Measurements from ENCODE around the gene FGFRL1. TPM values are rescaled to one million over a fixed set of nuclear protein-coding genes. Genes with fewer than 3 reads are reported as not detected.

FGFRL1 gene
- total RNA-seq, 2 experiments from 2014 or later = 7.6 to 8.0 TPM

- H3K4me1 Mint-ChIP-seq (ENCODE audit: low read depth) = peaks cover 11% of the 10 kb centered on the region
- DNase-seq = peak; percentile 67
- H3K27me3 Mint-ChIP-seq (ENCODE audit: low read depth) = peaks cover 27% of the 10 kb centered on the region
- CTCF ChIA-PET = interaction anchor here (0.8 kb wide), 1 partner anchor 46 kb away, joined by 4 read pairs; no protein-coding TSS in a partner anchor
- H3K4me3 Mint-ChIP-seq = peak overlapping the region; percentile 73
- no peak overlapping the region for H3K27ac Mint-ChIP-seq
- H3K9me3 Mint-ChIP-seq = no peaks in the 10 kb centered on the region
- H3K36me3 Mint-ChIP-seq (ENCODE audit: low read depth) = no peaks in the 10 kb centered on the region
- intact Hi-C loops (cut with micrococcal nuclease) = loop anchor here (1.0 to 5.0 kb wide), 7 partner anchors 36 to 713 kb away; partner anchors contain the start of genes CTBP1, DGKQ, MAEA and PCGF3
Observed at GRCh38 chr4:1009542-1010394, 1.7 kb upstream of the FGFRL1 start.

GRCh38 chr4:1010395-1011021 lies 918 bp upstream of the FGFRL1 start:
- Mint-ChIP-seq H3K9me3 (no peaks in the 10 kb centered on the region), H3K27me3 (ENCODE audit: low read depth) (peaks cover 26% of the 10 kb centered on the region), H3K4me3 (peak overlapping the region; percentile 73), H3K4me1 (ENCODE audit: low read depth) (peaks cover 11% of the 10 kb centered on the region), H3K36me3 (ENCODE audit: low read depth) (no peaks in the 10 kb centered on the region), H3K27ac (peak overlapping the region; percentile 46)
- intact Hi-C loops (cut with micrococcal nuclease) = loop anchor here (1.0 to 5.0 kb wide), 8 partner anchors 37 to 712 kb away; partner anchors contain the start of genes CTBP1, DGKQ, MAEA and TACC3
- peak; percentile 87 for DNase-seq
- CTCF ChIA-PET = interaction anchor here (0.8 kb wide), 1 partner anchor 46 kb away, joined by 4 read pairs; no protein-coding TSS in a partner anchor

- CTCF ChIA-PET = no interaction called here
- H3K4me1 Mint-ChIP-seq (ENCODE audit: low read depth) = peaks cover 11% of the 10 kb centered on the region
- DNase-seq = no peak
- peaks cover 23% of the 10 kb centered on the region for H3K27me3 Mint-ChIP-seq (ENCODE audit: low read depth)
- H3K36me3 Mint-ChIP-seq (ENCODE audit: low read depth) = no peaks in the 10 kb centered on the region
- no peak overlapping the region for H3K4me3 Mint-ChIP-seq
- no peak overlapping the region for H3K27ac Mint-ChIP-seq
- intact Hi-C loops (cut with micrococcal nuclease) = loop anchor here (1.0 to 5.0 kb wide), 6 partner anchors 229 to 711 kb away; partner anchors contain the start of genes CTBP1, TACC3 and TMEM129
- no peaks in the 10 kb centered on the region for H3K9me3 Mint-ChIP-seq
Observed at GRCh38 chr4:1011666-1012033, 224 bp downstream of the FGFRL1 start.

GRCh38 chr4:1012034-1012739 lies 761 bp downstream of the FGFRL1 start:
- H3K4me3 Mint-ChIP-seq = peak overlapping the region; percentile 64
- CTCF ChIA-PET = no interaction called here
- H3K4me1 Mint-ChIP-seq (ENCODE audit: low read depth) = peaks cover 11% of the 10 kb centered on the region
- peaks cover 18% of the 10 kb centered on the region for H3K27me3 Mint-ChIP-seq (ENCODE audit: low read depth)
- no peaks in the 10 kb centered on the region for H3K9me3 Mint-ChIP-seq
- peak; percentile 44 for DNase-seq
- no peak overlapping the region for H3K27ac Mint-ChIP-seq
- intact Hi-C loops (cut with micrococcal nuclease) = loop anchor here (5.0 kb wide), 4 partner anchors 235 to 710 kb away; partner anchors contain the start of genes CTBP1, TACC3 and TMEM129
- no peaks in the 10 kb centered on the region for H3K36me3 Mint-ChIP-seq (ENCODE audit: low read depth)

- Mint-ChIP-seq H3K27ac (no peak overlapping the region), H3K36me3 (ENCODE audit: low read depth) (no peaks in the 10 kb centered on the region), H3K4me1 (ENCODE audit: low read depth) (peaks cover 11% of the 10 kb centered on the region), H3K9me3 (no peaks in the 10 kb centered on the region), H3K4me3 (no peak overlapping the region), H3K27me3 (ENCODE audit: low read depth) (peaks cover 7% of the 10 kb centered on the region)
- DNase-seq = no peak
- intact Hi-C loops (cut with micrococcal nuclease) = loop anchor here (5.0 kb wide), 4 partner anchors 234 to 709 kb away; partner anchors contain the start of genes CTBP1, TACC3 and TMEM129
- CTCF ChIA-PET = no interaction called here
Observed at GRCh38 chr4:1013225-1014073, 2.0 kb downstream of the FGFRL1 start.

- CTCF ChIA-PET = no interaction called here
- no peak overlapping the region for H3K4me3 Mint-ChIP-seq
- intact Hi-C loops (cut with micrococcal nuclease) = loop anchor here (5.0 kb wide), 4 partner anchors 233 to 708 kb away; partner anchors contain the start of genes CTBP1, TACC3 and TMEM129
- no peak for DNase-seq
- H3K9me3 Mint-ChIP-seq = no peaks in the 10 kb centered on the region
- H3K36me3 Mint-ChIP-seq (ENCODE audit: low read depth) = no peaks in the 10 kb centered on the region
- H3K4me1 Mint-ChIP-seq (ENCODE audit: low read depth) = peaks cover 5% of the 10 kb centered on the region
- no peaks in the 10 kb centered on the region for H3K27me3 Mint-ChIP-seq (ENCODE audit: low read depth)
- no peak overlapping the region for H3K27ac Mint-ChIP-seq
Observed at GRCh38 chr4:1014291-1015167, 3.1 kb downstream of the FGFRL1 start.

- Mint-ChIP-seq H3K27ac (no peak overlapping the region), H3K9me3 (no peaks in the 10 kb centered on the region), H3K4me1 (ENCODE audit: low read depth) (peaks cover 9% of the 10 kb centered on the region), H3K4me3 (no peak overlapping the region), H3K36me3 (ENCODE audit: low read depth) (no peaks in the 10 kb centered on the region), H3K27me3 (ENCODE audit: low read depth) (no peaks in the 10 kb centered on the region)
- DNase-seq = no peak
- CTCF ChIA-PET = no interaction called here
- intact Hi-C loops (cut with micrococcal nuclease) = no loop called here
Observed at GRCh38 chr4:1015179-1015578, 3.8 kb downstream of the FGFRL1 start.

GRCh38 chr4:1015746-1016145 lies 4.3 kb downstream of the FGFRL1 start:
- intact Hi-C loops (cut with micrococcal nuclease) = no loop called here
- no peak overlapping the region for H3K4me3 Mint-ChIP-seq
- no peaks in the 10 kb centered on the region for H3K36me3 Mint-ChIP-seq (ENCODE audit: low read depth)
- DNase-seq = no peak
- H3K27me3 Mint-ChIP-seq (ENCODE audit: low read depth) = no peaks in the 10 kb centered on the region
- CTCF ChIA-PET = no interaction called here
- H3K27ac Mint-ChIP-seq = no peak overlapping the region
- H3K9me3 Mint-ChIP-seq = no peaks in the 10 kb centered on the region
- H3K4me1 Mint-ChIP-seq (ENCODE audit: low read depth) = peaks cover 4% of the 10 kb centered on the region

GRCh38 chr4:1017211-1017610 lies 5.8 kb downstream of the FGFRL1 start:
- peaks cover 3% of the 10 kb centered on the region for H3K4me1 Mint-ChIP-seq (ENCODE audit: low read depth)
- no peaks in the 10 kb centered on the region for H3K36me3 Mint-ChIP-seq (ENCODE audit: low read depth)
- no peak overlapping the region for H3K27ac Mint-ChIP-seq

GRCh38 chr4:1017706-1018105 lies 6.3 kb downstream of the FGFRL1 start:
- Mint-ChIP-seq H3K27me3 (ENCODE audit: low read depth) (no peaks in the 10 kb centered on the region), H3K4me3 (no peak overlapping the region), H3K4me1 (ENCODE audit: low read depth) (peaks cover 3% of the 10 kb centered on the region), H3K36me3 (ENCODE audit: low read depth) (no peaks in the 10 kb centered on the region), H3K9me3 (no peaks in the 10 kb centered on the region), H3K27ac (no peak overlapping the region)
- intact Hi-C loops (cut with micrococcal nuclease) = no loop called here
- CTCF ChIA-PET = no interaction called here
- DNase-seq = no peak

More at GRCh38 chr4:1017211-1017610, 5.8 kb downstream of the FGFRL1 start:
- intact Hi-C loops (cut with micrococcal nuclease) = no loop called here
- no peak overlapping the region for H3K4me3 Mint-ChIP-seq
- DNase-seq = no peak
- H3K27me3 Mint-ChIP-seq (ENCODE audit: low read depth) = no peaks in the 10 kb centered on the region
- H3K9me3 Mint-ChIP-seq = no peaks in the 10 kb centered on the region
- CTCF ChIA-PET = no interaction called here
